ENCODE results near the gene MRPS35.
"Not testable (repeated sequence)": the region's sequence is repeated elsewhere in the genome, so short reads cannot be mapped to it uniquely, and the experiment has no call there.

The MRPS35 gene

DNA sequence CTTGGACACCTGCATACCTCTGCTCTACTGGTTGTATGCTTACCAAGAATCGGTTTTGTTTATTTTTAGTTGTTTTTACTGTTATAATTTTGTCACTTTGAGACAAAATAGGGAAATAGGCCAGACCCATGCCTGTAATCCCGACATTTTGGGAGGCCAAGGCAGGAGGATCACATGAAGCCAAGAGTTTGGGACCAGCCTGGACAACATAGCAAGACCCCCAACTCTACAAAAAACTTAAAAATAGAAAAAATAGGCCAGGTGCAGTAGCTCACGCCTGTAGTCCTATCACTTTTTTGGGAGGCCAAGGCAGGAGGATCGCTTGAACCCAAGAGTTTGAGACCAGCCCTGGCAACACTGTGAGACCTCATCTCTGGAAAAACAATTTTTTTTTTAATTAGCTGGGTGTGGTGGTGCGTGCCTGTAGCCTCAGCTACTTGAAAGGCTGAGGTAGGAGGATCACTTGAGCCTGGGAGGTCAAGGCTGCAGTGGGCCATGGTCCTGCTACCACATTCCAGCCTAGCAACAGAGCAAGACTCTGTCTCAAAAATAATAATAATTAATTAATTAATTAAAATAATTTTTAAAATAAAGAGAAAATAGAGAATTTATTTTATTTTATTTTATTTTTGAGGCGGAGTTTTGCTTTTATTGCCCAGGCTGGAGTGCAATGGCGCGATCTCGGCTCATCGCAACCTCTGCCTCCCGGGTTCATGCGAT lies 1.3 kb upstream of the MRPS35 start:
- DNase-seq (ENCODE audit: low read depth): no peak

DNA sequence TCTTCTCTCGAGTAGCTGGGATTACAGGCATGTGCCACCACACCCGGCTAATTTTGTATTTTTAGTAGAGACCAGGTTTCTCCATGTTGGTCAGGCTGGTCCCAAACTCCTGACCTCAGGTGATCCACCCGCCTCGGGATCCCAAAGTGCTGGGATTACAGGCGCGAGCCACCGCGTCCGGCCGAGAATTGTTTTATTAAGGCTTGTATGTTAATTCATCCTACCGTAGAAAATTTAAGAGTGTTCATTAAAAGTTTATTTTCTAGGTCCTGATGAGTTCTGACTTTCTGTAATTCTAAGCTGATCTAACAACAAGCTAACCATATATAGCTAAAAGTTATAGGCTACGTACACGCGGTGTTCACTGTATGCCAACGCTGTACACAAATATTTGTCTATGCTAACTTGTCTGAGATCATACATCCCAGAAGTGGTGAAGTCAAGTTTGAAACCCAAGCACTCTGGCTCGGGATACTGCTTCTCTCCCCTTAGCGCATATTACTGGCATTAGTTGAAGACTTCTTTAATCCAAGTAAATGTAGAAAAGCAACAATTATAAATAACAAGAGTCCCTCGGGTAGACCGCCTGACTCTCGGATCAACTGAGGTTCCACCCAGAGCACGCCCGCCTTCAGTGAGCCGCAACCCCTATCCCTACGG lies 570 bp upstream of the MRPS35 start:
- DNase-seq (ENCODE audit: low read depth): no peak

DNA sequence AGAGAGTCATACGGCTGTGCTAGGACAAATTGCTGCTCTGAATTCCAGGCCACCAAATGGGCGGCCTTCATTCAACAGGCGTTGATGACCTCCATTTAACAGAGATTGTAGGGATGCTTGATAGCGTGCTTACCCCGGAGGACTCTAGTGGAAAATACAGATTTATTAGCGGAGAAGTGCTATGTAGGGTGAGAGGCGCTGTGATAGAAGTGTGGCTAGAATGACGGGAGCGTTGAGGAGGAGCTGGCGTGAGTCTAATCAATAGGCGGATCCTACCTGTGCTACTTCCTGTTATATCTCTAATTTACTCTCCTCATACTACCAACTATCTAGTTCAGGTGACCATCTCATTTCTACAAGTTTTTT lies 668 bp downstream of the MRPS35 start:
- no peak for DNase-seq (ENCODE audit: low read depth)

DNA sequence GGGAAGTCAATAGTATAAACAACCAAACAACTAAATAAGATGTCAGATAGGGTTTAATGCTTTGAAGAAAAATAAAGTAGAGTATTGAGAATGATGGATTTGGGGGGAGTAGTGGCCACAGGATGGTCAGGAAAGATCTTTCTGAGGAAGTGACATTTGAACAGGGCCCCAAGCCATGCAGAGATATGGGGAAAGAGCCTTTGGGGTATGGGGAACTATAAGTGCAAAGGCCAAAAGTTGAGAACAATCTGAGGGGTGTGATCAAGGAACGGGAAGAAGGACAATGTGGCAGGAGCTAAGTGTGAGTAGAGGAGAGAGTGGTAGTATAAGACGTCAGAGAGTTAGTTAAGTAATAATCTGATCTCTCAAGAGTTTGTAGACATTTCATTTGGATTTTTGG lies 1.3 kb downstream of the MRPS35 start:
- DNase-seq (ENCODE audit: low read depth): no peak

DNA sequence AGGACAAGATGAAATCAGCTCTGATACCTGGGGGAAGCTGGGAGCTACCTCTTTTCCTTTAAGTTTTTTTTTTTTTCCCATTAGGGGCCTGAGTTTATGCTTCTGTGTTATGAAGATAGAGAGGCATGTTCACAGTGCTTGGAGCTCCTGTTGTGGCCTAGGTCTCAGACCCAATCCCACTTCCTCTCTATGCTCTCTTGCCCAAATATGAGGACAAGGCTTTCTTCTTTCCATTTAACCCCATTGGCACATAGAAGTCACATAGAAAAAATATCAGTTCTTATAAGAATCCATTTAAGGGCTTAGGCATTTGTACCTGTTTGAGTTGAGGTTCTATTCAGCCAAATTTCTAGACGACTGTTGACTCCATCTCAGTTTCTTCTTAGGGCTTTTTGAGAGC lies 12.6 kb downstream of the MRPS35 start:
- no peak for DNase-seq (ENCODE audit: low read depth)

DNA sequence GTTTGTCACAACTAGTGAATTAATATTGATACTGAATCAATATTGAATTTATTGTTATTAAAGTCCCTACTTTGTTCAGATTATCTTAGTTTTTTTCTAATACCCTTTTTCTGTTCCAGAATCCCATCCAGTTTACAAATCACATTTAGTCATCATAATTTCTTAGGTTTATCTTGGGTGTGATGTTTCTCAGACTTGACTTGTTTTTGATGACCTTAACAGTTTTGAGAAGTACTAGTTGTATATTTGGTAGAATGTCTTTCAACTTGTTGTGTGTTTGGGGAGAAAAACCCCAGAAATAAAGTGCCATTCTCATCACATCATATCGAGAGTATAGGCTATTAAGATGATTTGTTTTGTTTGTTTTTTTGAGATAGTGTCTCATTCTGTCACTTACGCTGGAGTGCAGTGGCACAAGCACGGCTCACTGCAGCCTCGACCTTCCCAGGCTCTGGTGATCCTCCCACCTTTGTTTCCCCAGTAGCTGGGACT lies 19.5 kb downstream of the MRPS35 start:
- DNase-seq (ENCODE audit: low read depth): no peak

DNA sequence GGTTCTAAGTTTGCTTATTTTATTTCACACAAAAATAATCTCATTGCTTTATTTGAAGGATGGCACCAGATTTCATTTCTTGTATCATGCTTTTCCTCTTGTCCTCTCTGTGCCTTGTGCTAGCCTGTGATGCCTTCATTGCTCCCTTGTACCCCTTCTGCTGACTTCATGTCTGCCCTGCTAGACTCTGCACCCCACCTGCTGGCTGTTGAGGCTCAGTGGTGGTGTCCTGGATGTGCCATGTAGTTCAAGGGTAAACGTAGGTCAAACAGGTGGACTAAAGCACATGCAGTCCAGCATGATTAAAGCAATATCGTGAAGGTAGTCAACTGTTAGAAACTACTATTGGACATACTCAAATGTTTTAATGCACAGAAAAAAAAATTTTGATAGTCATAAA lies 21.6 kb downstream of the MRPS35 start:
- no peak for DNase-seq (ENCODE audit: low read depth)

DNA sequence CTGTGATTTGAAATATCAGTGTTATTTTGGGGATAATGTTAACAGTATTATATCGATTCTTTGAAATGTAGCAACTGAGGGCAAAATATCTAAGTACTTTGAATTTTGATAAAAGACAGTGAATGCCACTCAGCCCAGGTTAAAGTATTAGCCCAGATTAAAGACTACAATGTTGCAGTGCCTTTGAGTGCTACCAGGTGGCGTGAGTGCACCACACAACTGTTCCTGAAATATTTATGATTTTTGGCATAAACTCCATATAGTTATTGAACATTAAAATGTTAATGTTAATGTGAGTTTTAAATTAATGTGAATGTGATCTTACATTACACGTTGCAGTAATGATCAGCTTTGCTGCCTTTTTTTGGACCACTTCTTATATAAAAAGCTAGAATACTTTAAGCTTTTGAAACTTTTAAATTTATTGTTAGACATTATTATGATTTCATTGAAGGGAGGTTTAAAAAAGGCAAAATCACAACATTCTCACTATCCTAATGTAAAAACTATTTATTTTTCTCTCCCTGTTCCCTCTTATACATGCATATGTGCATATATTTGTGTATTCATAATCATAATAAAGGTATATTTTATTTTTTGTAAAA lies 22.5 kb downstream of the MRPS35 start:
- DNase-seq (ENCODE audit: low read depth): no peak

DNA sequence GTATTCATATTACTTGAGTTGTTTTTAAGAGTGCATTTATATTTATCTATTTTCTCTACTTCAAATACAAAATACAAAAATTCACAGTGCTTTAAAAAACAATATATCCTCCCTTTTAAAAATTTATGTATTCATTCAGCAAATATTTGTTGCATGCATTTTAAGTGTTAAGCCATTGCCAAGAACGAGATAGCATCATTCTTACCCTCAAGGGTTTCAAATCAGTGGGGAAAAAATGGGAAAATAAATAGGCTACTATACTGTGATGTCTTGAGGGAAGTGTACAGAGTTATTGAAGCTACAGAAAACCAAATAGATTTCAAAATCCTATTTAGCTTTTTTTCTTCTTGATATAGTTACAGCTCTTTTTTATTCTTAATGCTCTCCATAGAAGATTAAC lies 23.2 kb downstream of the MRPS35 start:
- DNase-seq (ENCODE audit: low read depth): no peak

DNA sequence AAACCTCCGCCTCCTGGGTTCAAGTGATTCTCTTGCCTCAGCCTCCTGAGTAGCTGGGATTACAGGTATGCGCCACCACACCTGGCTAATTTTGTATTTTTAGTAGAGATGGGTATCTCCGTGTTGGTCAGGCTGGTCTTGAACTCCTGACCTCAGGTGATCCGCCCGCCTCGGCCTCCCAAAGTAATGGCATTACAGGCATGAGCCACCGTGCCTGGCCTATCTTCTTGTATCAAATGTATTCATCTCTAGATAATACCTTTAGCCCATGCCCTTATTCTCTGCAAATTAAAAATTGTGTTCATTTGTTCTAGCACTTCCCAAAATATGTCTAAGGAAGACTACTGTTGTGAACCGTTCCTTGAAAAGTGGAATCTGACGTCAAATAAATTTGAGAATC lies 23.7 kb downstream of the MRPS35 start:
- DNase-seq (ENCODE audit: low read depth): not testable (repeated sequence)

DNA sequence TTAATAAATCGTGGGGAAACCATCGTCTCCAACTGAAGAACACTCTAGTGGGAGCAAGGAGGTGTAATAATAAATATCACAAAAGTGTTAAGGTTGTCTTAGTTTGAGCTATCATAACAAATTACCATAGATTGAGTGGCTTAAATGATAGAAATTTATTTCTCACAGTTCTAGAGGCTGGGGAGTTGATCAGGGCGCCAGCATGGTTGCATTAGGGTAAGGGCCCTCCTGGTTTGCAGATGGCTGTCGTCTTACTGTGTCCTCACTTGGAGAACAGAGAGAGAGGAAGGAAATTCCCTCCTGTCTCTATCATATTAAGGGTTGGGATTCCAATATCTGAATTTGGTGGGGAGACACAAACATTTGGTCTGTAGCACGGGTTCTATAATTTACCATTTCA lies 33.0 kb downstream of the MRPS35 start:
- no peak for DNase-seq (ENCODE audit: low read depth)

DNA sequence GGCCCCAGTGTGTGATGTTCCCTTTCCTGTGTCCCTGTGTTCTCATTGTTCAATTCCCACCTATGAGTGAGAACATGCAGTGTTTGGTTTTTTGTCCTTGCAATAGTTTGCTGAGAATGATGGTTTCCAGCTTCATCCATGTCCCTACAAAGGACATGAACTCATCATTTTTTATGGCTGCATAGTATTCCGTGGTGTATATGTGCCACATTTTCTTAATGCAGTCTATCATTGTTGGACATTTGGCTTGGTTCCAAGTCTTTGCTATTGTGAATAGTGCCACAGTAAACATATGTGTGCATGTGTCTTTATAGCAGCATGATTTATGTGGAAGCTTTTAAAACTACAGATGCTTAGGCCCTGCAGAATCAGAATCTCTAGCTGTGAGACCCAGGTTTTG lies 35.1 kb downstream of the MRPS35 start:
- DNase-seq (ENCODE audit: low read depth): not testable (repeated sequence)

DNA sequence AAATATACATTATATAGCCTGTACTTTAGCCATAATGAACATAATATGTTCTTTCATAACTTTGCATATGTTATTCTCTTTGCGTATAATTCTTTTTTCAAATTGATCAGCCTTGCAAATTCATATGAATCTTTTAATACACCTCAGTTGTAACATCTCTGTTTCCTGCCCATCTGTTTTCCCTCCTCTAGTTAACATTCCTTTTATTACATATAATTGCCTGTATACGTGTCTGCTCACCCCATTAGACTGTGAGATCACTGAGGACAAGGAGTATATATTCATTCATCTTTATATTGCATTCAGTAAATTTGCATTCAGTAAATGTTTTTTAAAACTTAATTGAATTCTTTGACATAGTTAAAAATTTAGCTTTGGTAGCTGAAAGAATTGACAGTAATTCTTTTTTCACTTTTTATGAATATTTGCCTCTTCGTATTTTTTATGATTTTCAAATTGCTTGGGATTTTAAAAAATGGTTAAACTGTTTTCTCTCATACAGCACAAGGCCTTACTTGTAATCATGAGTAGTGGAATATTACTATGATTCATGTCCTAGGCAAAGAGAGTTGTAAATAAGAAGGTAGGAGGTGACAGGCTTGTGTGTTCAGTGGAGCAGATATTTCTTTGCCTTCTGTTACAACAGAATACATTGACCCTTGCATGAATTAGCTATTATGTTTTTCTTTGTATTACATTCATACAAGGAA lies 36.6 kb downstream of the MRPS35 start:
- no peak for DNase-seq (ENCODE audit: low read depth)

DNA sequence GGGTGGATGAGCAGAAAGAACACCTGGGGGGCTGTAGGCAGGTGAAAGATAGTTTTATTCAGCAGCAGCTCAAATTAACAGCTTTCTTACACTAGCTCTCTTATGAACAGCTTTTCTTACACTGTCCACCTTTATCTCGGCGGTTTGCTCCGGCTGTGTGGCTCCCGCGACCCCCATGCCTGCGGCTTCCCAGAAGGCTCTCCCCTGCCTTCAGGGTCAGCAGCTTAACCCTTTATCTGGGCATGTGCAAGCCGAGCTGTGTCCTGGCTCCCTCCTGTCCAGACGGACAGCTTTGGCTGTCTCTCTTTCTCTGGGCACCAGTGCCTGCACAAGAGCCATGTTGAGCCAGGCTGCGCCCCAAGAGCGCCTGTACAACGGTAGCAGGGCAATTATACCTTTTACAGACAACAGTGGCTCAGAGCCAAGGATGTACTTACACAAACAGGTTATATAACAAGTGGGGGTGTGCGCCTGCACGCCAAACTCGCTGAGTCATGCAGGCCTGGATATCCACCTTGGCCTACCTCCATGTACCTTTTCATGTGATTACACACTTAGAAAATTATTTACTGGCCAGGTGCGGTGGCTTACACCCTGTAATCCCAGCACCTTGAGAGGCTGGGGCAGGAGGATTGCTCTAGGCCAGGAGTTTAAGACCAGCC lies 40.9 kb downstream of the MRPS35 start:
- DNase-seq (ENCODE audit: low read depth): no peak

DNA sequence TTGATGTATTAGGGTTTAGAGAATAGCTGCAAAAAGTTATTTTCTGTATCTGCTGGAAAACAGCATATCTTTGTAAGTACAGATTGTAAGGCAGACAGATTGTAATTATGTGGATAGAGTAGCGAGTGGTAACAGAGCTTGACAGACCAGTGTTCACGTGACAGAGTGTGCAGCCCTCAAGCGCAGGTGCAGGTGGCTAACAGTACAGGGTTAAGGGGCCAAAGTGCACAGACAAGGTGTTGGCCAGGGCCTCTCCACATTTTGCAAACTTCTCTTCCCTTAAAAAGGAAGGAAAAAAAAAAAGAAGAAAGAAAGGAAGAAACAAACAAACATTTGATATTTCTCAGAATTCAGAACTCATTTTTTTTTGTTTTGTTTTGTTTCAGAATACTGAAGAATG lies 44.2 kb downstream of the MRPS35 start:
- no peak for DNase-seq (ENCODE audit: low read depth)

DNA sequence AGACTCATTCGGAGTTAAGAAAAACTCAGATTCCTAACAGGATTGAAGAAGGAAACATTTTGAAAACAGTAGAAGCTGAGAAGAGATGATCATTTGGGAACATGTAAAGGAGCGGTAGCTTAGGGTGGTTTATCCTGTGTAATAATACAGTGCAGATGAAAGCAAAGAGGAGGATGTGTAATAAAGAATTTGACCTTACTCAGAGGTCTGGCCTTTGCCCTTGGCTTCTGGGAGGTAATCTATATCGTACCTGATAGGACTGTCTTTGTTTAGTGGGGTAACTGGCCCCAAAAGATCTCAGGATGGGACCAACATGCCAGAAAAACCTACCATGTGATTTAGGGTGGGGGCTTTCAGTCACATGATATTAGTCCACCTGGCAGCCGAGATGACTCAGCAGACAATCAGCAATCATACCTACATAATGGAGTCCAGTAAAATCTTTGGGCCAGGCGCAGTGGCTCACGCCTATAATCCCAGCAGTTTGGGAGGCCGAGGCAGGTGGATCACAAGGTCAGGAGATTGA lies 46.1 kb downstream of the MRPS35 start:
- DNase-seq (ENCODE audit: low read depth): no peak

DNA sequence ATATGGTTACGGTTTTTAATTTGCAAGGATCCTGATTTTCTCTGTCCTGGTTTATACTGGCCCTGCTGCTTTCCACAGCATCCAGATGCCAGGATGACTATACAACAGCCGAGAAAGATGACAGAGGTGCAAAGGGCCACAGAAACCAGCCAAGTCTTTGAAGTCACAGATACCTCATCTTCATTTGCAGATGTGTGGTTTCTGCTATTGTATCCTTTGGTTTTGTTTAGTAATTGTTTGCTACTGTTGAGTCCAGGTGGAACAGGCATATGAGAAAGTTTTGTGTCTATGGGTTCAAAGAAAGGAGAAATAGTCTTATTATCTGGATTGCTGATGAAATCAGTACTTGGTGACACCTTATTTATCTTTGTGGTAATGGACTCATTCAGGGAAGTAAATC lies 52.1 kb downstream of the MRPS35 start:
- DNase-seq (ENCODE audit: low read depth): no peak

DNA sequence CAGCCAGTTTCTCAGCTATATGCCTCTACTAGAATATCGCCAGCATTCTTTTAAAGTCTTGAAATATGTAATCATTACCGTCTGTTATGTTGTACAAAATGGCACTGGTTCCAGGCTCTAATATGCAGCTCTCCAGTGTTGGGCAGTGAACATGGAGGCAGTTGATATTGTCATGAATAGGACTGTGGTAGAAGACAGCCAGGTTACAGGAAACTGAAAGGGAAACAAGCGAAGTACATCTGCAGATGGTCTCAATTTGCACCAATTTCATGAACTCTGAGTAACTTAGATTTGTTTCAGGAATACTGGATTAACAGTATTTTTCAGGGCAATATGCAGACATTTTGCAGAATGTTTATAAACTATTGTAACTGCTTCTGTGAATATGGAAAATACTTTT lies 56.0 kb downstream of the MRPS35 start:
- no peak for DNase-seq (ENCODE audit: low read depth)

DNA sequence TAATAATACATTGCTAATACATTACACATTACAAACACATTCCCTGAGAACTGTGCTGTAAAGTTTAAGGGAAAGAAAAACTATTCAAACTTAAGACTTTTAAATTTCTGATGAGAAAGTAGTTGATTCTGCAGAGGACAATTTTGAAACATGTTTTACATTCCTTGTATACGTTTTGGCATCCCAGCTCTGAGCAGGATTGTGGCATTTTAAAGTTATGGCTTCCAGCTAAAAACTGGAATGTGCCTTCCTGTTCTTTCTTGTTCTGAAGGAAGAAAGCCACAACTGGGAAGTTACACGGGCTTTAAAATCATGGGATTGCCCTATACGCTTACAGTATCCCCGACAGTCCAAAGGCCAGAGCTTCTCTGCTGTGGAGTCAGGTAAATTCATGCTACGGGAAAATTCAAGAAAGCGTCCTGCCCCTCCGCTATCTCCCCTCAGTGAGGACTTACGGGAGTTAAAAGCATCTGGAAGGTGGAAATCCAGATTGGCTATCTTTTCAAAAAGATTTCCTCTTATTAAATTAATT lies 58.6 kb downstream of the MRPS35 start:
- no peak for DNase-seq (ENCODE audit: low read depth)

DNA sequence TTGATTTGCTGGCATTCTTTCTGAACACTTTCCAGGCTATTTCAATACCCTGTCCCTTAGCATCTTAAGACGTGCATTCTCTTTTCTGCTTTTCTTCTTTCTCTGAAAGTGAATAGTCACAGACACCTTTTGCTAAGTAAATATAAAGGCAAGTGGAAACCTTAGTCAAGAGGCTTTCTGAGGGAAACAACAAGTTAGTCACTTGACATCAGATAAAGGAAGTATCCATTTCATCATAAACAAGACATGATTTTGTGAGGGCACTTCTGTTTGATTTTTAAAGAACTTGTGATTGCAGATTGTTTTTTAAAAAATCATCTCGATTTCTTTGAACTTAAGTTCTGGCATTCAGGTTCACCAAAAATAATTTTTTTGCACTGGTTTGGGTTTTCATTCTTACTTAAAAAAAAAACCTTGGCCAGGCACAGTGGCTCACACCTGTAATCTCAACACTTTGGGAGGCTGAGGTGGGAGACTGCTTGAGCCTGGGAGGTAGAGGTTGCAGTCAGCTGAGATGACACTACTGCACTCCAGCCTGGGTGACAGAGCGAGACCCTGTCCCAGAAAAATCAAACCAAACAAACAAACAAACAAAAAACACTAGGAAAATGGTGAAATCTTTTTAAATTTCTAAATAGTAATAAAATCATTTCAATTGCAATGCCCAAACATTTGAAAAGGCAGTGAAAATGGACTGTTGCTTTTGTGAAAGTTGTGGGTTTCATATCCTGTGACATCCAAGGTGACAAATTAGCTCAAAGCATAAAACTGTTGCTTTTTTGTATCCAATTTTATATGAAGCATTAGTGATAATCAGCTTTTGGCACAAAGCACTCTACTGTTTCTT lies 61.1 kb downstream of the MRPS35 start:
- no peak for DNase-seq (ENCODE audit: low read depth)
